Uterus (tissue), 2 donors: ENCODE measurements around the gene TOMM70.

Source experiments
- CTCF ChIP-seq, 4 experiments: fragments of 200-600 bp in 2 of 4; fragments of 450-650 bp in 2 of 4; sonication (generic) in 2 of 4; IDR thresholded peaks; one replicate each; pipeline ENCODE4 v1.5.1; 2016 to 2019; ENCODE audit warnings: antibody characterized with exemption in 4 of 4, mild to moderate bottlenecking in 2 of 4, moderate library complexity in 1 of 4
- POLR2A ChIP-seq, 2 donors: fragments of 450-650 bp; IDR thresholded peaks; one replicate each; pipeline ENCODE4 v1.6.1; 2016; ENCODE audit warnings: antibody characterized with exemption in 2 of 2, mild to moderate bottlenecking in 1 of 2, moderate library complexity in 1 of 2

GRCh38 chr3:100389025-100389424 is 11.9 kb downstream of the TOMM70 start:
- TF ChIP-seq CTCF (IDR thresholded peaks at IDR 0.05) (no peak), POLR2A (IDR thresholded peaks at IDR 0.05) (no peak)
